Loucy (cell line): ENCODE results near the gene TUBB4B.

Source experiments
- H2AFZ ChIP-seq: fragments of 200-600 bp; sonication (generic); 2 replicates; pipeline ENCODE4 v1.6.0; 2016; ENCODE audit warnings: antibody characterized with exemption, mild to moderate bottlenecking, low read length, moderate library complexity
- H3F3A ChIP-seq: fragments of 200-600 bp; 2 replicates; pipeline ENCODE4 v1.6.0; 2016; ENCODE audit warnings: antibody characterized with exemption, low read depth, mild to moderate bottlenecking
- H3K27me3 ChIP-seq: fragments of 200-600 bp; sonication (generic); 2 replicates; pipeline ENCODE4 v1.6.1; 2014; ENCODE audit warnings: low read length, mild to moderate bottlenecking; ENCODE audit not compliant: insufficient read depth, poor library complexity, severe bottlenecking
- H3K36me3 ChIP-seq: fragments of 200-600 bp; sonication (generic); 2 replicates; pipeline ENCODE4 v1.6.1; 2016; ENCODE audit warnings: low read length; ENCODE audit not compliant: insufficient read depth
- H3K4me1 ChIP-seq: fragments of 200-600 bp; sonication (generic); 2 replicates; pipeline ENCODE4 v1.5.1; 2014; ENCODE audit warnings: low read length, mild to moderate bottlenecking; ENCODE audit not compliant: insufficient read depth, poor library complexity, severe bottlenecking
- H3K4me2 ChIP-seq: fragments of 200-600 bp; sonication (generic); 2 replicates; pipeline ENCODE4 v1.6.0; 2014; ENCODE audit warnings: antibody characterized with exemption, low read length, low read depth, mild to moderate bottlenecking; ENCODE audit not compliant: poor library complexity, severe bottlenecking
- H3K4me3 ChIP-seq: fragments of 200-600 bp; sonication (generic); 2 replicates; pipeline ENCODE4 v1.5.1; 2014; ENCODE audit warnings: low read length, mild to moderate bottlenecking, mixed read lengths; ENCODE audit not compliant: poor library complexity, severe bottlenecking
- H3K79me2 ChIP-seq: fragments of 200-600 bp; sonication (generic); 2 replicates; pipeline ENCODE4 v1.6.1; 2014; ENCODE audit warnings: low read length; ENCODE audit not compliant: insufficient read depth
- H3K9ac ChIP-seq: fragments of 200-600 bp; sonication (generic); 2 replicates; pipeline ENCODE4 v1.6.0; 2014; ENCODE audit warnings: mild to moderate bottlenecking, low read depth, low read length, moderate library complexity; ENCODE audit not compliant: poor library complexity, severe bottlenecking
- H3K9me2 ChIP-seq: fragments of 200-600 bp; sonication (generic); replicated peaks from 2 replicates; pipeline ENCODE4 v1.6.1; 2016; ENCODE audit warnings: low read depth, low read length, mixed read lengths
- H3K9me3 ChIP-seq: fragments of 200-600 bp; sonication (generic); 2 replicates; pipeline ENCODE4 v1.6.1; 2014; ENCODE audit warnings: mild to moderate bottlenecking, antibody characterized with exemption, low read length, low read depth; ENCODE audit not compliant: insufficient read depth
- H4K20me1 ChIP-seq: fragments of 200-600 bp; sonication (generic); 2 replicates; pipeline ENCODE4 v1.6.0; 2014; ENCODE audit warnings: antibody characterized with exemption, low read length, mild to moderate bottlenecking; ENCODE audit not compliant: insufficient read depth, poor library complexity, severe bottlenecking
- CTCF ChIP-seq: fragments of 200-600 bp; sonication (generic); conservative IDR thresholded peaks from 2 replicates; pipeline ENCODE4 v1.5.1; 2014; ENCODE audit warnings: mild to moderate bottlenecking, antibody characterized with exemption, low read length
- EZH2phosphoT487 ChIP-seq: fragments of 200-600 bp; IDR thresholded peaks from 2 replicates; pipeline ENCODE4 v1.6.1; 2018; ENCODE audit warnings: antibody characterized with exemption, mild to moderate bottlenecking, moderate library complexity, borderline replicate concordance

Gene TUBB4B

DNA sequence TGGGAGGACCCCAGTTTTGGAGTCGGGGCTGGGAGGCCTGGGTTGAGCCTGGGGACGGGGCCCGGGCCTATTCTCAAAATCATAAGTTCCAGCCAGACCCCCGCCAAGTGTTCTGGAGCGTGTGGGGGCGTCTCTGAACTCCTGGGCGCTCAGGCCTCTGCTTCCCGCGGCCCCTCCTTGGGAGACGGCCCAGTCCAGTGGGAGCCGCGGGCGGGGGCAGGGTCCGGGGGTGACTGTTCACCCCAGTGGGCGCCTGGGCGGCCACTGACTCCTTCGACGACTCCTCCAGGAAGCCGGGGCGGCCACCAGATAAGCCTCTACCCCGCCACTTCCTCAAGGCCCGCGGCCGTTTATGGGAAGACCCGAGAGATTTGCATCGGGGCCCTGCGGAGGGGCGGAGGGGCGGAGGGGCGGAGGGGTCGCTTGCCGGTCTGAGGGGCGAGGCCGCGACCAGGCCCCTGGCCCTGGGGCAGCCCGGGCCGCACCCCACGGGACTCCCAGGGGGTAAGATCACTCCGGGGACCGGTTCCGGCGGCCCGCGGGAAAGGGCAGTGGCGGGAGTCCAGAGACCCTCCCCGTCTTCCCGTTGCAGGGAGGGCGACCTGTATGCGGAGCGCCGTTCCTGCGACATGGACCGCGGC is 37.1 kb downstream of the TUBB4B start:
- Histone ChIP-seq H3K79me2 (no peaks in the 10 kb centered on the region), H3F3A (no peaks in the 10 kb centered on the region), H3K4me2 (no peak overlapping the region), H3K4me3 (no peak overlapping the region), H3K27me3 (no peaks in the 10 kb centered on the region), H3K4me1 (no peaks in the 10 kb centered on the region), H3K9ac (no peak overlapping the region), H4K20me1 (no peaks in the 10 kb centered on the region), H2AFZ (no peak overlapping the region), H3K9me2 (no peaks in the 10 kb centered on the region), H3K36me3 (no peaks in the 10 kb centered on the region; the same call in 1 of the 2 replicates), H3K9me3 (no peaks in the 10 kb centered on the region)
- TF ChIP-seq CTCF (no peak), EZH2phosphoT487 (no peak)

- H3K27me3 ChIP-seq, result no peaks in the 10 kb centered on the region
- H3K4me1 ChIP-seq, result no peaks in the 10 kb centered on the region
- no peaks in the 10 kb centered on the region for H3F3A ChIP-seq
- H3K9ac ChIP-seq, result no peak overlapping the region
- H4K20me1 ChIP-seq, result no peaks in the 10 kb centered on the region
- H3K79me2 ChIP-seq, result no peaks in the 10 kb centered on the region
- no peak overlapping the region for H3K4me3 ChIP-seq
- no peaks in the 10 kb centered on the region for H3K9me2 ChIP-seq
- H3K9me3 ChIP-seq, result no peaks in the 10 kb centered on the region
- no peak overlapping the region for H3K4me2 ChIP-seq
- TF ChIP-seq EZH2phosphoT487, result no peak
- H3K36me3 ChIP-seq, result no peaks in the 10 kb centered on the region
- H2AFZ ChIP-seq, result no peak overlapping the region
Observed at GRCh38 chr9:137278721-137279711, 37.9 kb downstream of the TUBB4B start.

GRCh38 chr9:137279741-137280473 is 38.8 kb downstream of the TUBB4B start:
- Histone ChIP-seq H3K4me1 (no peaks in the 10 kb centered on the region), H3K36me3 (no peaks in the 10 kb centered on the region), H3K4me3 (no peak overlapping the region), H3K4me2 (no peak overlapping the region), H3K9me2 (no peaks in the 10 kb centered on the region), H4K20me1 (no peaks in the 10 kb centered on the region), H3F3A (no peaks in the 10 kb centered on the region), H3K27me3 (no peaks in the 10 kb centered on the region), H3K79me2 (no peaks in the 10 kb centered on the region), H2AFZ (no peak overlapping the region), H3K9me3 (no peaks in the 10 kb centered on the region), H3K9ac (no peak overlapping the region)
- TF ChIP-seq CTCF (no peak), EZH2phosphoT487 (no peak)
